HG03159 (cell line): ENCODE measurements around the gene STARD13.

Source experiments
- ATAC-seq: cut with Tn5 transposase; IDR thresholded peaks from one replicate; pipeline ENCODE4 v1.9.1; 2021; ENCODE audit warnings: mild to moderate bottlenecking, moderate library complexity; ENCODE audit not compliant: unreplicated experiment

The STARD13 gene

DNA sequence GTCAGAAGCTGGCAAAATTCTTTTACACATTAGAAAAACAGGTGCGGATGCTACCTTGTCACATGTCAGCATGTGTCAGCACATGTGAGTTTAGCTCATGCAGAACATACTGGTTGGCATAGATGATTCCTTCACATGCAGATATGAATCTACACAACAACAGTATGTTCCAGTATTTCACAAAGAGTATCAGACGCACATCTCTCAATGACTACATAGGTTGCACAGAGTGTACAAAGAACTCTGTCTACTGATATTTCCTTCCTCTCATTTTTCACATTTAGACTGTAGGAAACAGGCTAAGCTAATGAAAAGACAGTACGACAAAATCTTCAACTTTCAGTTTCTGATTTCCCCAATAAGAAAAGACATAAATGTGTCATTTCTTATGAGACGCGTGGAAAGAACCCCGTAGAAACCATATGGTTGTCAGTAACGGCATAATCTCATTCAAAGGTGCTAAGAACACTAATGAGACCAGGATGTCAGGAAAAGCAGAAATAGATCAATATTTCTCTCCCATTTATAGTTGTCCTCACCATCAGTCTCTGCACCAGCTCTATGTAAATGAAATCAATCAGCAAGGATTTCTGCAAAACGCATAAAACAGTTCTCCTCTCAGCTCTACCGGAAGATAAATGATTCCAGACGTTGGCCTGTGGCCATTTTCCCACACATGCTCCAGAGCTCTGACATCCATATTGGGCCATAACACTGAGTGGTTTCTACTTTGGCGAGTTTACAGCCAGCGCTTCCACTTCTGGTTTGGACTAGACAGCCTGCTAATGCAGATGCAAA lies 81.2 kb downstream of the STARD13 start:
- ATAC-seq, result peak; percentile 36

GRCh38 chr13:33202644-33203169 lies 82.8 kb downstream of the STARD13 start:
- ATAC-seq, result peak; percentile 33

DNA sequence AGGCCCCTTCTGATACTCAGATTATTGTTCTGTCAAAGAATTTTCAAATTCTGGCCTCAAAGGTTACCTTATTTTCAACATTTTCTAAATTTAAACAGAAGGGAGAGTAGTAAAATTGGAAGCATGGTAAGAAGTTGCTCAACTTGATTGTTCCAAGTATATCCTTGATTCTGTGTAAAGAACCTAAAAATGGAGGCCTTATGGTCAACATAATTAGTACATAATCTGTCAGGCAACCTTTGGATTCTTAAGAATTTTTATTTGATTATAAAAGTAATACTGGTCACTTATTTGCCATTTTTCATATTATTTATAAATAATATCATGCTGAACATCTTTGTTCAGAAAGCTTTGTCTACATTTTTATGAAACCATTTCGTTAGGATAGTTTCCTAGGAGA lies 83.9 kb downstream of the STARD13 start:
- ATAC-seq, result no peak

GRCh38 chr13:33199289-33199850 lies 86.2 kb downstream of the STARD13 start:
- no peak for ATAC-seq

GRCh38 chr13:33197541-33197971 lies 88.0 kb downstream of the STARD13 start:
- no peak for ATAC-seq

GRCh38 chr13:33196767-33197166 lies 88.8 kb downstream of the STARD13 start:
- no peak for ATAC-seq

GRCh38 chr13:33195693-33196464 lies 89.7 kb downstream of the STARD13 start:
- no peak for ATAC-seq

DNA sequence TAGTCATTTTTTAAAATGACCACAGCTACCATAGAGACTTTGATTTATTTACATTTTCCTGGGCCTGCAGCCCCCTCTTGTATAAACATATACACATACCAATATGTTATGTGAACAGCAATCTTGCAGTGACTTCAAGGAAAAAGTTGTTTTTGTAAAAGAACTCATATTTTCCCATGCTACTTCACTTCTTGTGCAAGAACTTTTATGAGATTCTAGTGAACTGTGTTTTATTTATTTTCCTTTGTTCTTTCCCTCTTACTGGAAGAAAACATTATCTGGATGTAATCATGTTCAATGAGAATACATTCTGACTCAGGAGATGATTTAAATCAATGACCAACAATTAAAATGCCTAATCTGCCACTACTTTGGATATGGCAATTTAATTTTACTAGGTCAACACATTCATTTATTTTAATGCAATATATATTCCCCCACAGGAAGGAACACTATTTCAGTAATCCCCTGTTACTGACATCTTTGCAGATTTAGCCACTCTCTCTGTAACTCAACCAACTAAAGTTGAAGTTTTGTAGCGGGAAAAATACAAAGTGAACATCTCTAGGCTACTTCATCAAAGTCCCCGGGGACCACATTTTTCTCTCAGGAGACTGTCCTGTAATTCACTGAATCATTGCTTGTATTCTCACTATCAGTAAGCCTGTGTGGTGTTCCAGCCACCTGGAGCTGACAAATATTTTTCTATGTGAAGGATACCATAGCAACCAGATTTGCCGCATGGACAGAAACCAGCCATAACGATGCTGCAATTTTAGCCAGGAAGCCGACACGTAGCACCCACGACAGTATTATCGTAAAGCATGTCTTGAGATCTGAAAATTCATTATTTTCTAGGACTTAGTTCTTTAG lies 90.5 kb downstream of the STARD13 start:
- ATAC-seq, result peak; percentile 77

- no peak for ATAC-seq
These were observed 92.1 kb downstream of the STARD13 start for GRCh38 chr13:33193428-33193974.

- no peak for ATAC-seq
These were observed 93.9 kb downstream of the STARD13 start for GRCh38 chr13:33191425-33192210.

DNA sequence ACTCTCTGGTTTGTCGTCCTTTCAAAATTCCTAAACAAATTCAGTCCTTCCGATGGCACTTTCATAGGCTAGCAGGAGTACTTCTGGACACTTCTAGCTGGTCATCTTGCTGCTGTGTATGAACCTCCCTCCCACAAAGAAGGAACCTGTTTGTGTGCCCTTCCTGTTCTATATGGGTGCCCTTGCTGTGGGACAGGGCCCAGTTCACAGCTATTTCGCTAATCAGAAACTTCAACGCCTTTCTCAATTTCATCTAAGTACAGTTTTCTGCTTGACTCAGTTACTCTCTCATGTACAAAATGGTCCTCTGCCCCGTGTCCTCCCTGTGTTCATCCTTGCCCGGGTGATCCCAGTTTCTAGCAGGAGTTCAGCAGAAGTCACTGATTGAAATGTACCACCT lies 96.1 kb downstream of the STARD13 start:
- no peak for ATAC-seq

- ATAC-seq, result peak; percentile 71
These were observed 97.3 kb downstream of the STARD13 start for GRCh38 chr13:33188093-33188882.

GRCh38 chr13:33186861-33187291 lies 98.7 kb downstream of the STARD13 start:
- ATAC-seq, result no peak

GRCh38 chr13:33185853-33186252 lies 99.7 kb downstream of the STARD13 start:
- ATAC-seq, result no peak

- ATAC-seq, result no peak
These were observed 101.0 kb downstream of the STARD13 start for GRCh38 chr13:33184530-33184929.

GRCh38 chr13:33184112-33184490 lies 101.5 kb downstream of the STARD13 start:
- ATAC-seq, result no peak

DNA sequence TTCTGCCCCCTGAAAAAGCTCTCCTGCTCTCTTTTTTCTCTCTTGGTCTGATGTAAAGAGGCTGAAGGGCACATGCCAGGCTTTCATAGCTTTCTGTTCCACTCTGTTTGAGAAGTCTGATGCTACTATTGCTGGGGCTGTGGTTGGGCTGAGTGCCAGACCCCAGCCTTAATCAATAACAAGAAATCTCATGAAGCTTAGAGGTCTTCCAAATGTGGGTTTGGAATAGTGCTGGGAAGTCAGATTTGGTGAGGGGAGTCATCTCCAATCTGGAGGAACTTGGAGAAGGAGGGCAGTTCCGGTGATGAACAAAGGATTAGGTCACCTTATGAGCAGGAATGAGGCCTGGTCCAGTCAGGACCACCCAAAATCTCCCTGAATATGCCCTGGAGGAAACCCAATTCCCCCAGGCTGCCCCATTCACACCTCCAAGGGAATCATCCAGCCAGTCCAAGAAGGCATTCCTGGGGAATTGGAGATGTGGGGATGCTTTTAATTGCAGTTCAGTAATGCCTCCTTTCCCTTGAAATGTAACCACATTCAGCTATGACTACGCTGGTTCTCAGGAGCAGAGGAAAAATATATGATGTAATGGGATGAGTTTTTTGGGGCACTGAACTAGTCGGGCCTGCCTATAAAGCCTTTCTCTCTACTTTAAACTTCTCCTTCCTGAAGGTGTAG lies 102.0 kb downstream of the STARD13 start:
- no peak for ATAC-seq

DNA sequence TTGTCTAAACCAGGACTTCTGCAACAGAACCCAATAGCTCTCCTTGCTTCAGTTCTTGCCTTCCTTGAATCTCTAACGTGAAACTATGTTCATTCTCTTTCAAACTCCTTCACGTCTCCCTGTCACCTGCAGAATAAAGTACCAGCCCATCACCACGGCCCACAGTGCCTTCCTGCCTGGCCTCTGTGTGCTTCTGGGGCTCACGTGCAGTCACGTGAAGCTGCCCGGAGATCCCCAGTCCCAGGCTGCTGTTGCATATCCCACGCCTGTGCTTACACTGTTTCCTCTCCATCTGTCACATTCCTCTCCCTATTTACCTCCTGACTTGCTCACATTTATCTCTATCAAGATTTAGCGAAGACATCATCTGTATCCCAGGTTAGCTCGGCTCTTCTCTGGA lies 102.8 kb downstream of the STARD13 start:
- ATAC-seq, result no peak
